WTC11 (cell line): ENCODE results near the gene KSR1. TPM values are rescaled to one million over a fixed set of nuclear protein-coding genes. Genes with fewer than 3 reads are reported as not detected.

Experiments used
- ATAC-seq: fragments of 200-7000 bp; cut with Tn5 transposase; 2 replicates; pipeline ENCODE4 v1.10.0; 2021; ENCODE audit warnings: mild to moderate bottlenecking, moderate library complexity
- CTCF ChIA-PET: fragments of 300-600 bp; sonication (Branson Sonifier 250); formaldehyde crosslinking; loops from one replicate; lab custom pipeline; 2021; ENCODE audit warnings: antibody characterized with exemption; lab: Charles Lee
- POLR2A ChIA-PET: fragments of 350-600 bp; sonication (Branson Sonifier 250); formaldehyde crosslinking; loops from one replicate; lab custom pipeline; 2021; ENCODE audit warnings: antibody characterized with exemption; lab: Charles Lee
- DNase-seq: peaks from one replicate; pipeline ENCODE4 v3.0.0; 2021; ENCODE audit warnings: low spot score
- H3K27ac Mint-ChIP-seq: 2 replicates; pipeline ENCODE4 v1.8.0; 2021; ENCODE audit warnings: mixed read lengths
- H3K27me3 Mint-ChIP-seq: 2 replicates; pipeline ENCODE4 v1.8.0; 2021; ENCODE audit warnings: low read depth, mild to moderate bottlenecking, moderate library complexity, mixed read lengths
- H3K36me3 Mint-ChIP-seq: 2 replicates; pipeline ENCODE4 v1.8.0; 2021; ENCODE audit warnings: mixed read lengths
- H3K4me1 Mint-ChIP-seq: 2 replicates; pipeline ENCODE4 v1.8.0; 2022; ENCODE audit warnings: mixed read lengths
- H3K4me3 Mint-ChIP-seq: 2 replicates; pipeline ENCODE4 v1.8.0; 2021; ENCODE audit warnings: mild to moderate bottlenecking, moderate library complexity, mixed read lengths
- H3K9me3 Mint-ChIP-seq: 2 replicates; pipeline ENCODE4 v1.8.0; 2021; ENCODE audit warnings: mixed read lengths
- AFF4 ChIP-seq: sonication (generic); formaldehyde crosslinking; IDR thresholded peaks from 2 replicates; pipeline ENCODE4 v1.8.1; 2023; ENCODE audit warnings: mild to moderate bottlenecking, missing genetic modification reagents, borderline replicate concordance
- ATF3 ChIP-seq: sonication (generic); formaldehyde crosslinking; conservative IDR thresholded peaks from 2 replicates; pipeline ENCODE4 v1.8.1; 2022; ENCODE audit warnings: mild to moderate bottlenecking, missing genetic modification reagents
- CDX4 ChIP-seq: fragments of 250-450 bp; sonication (Bioruptor Pico); IDR thresholded peaks from 2 replicates; pipeline ENCODE4 v1.9.0; 2021; ENCODE audit warnings: moderate library complexity, mild to moderate bottlenecking, inconsistent platforms, borderline replicate concordance
- E2F5 ChIP-seq: sonication (generic); formaldehyde crosslinking; IDR thresholded peaks from 2 replicates; pipeline ENCODE4 v1.8.1; 2022; ENCODE audit warnings: mild to moderate bottlenecking, moderate library complexity, missing genetic modification reagents
- ETV6 ChIP-seq: sonication (generic); formaldehyde crosslinking; IDR thresholded peaks from 2 replicates; pipeline ENCODE4 v1.8.1; 2022; ENCODE audit warnings: mild to moderate bottlenecking, missing genetic modification reagents
- JUN ChIP-seq: sonication (generic); formaldehyde crosslinking; IDR thresholded peaks from 2 replicates; pipeline ENCODE4 v1.8.0; 2023; ENCODE audit warnings: mild to moderate bottlenecking, missing genetic modification reagents
- MXD4 ChIP-seq: fragments of 250-450 bp; sonication (Bioruptor Pico); IDR thresholded peaks from 2 replicates; pipeline ENCODE4 v1.8.0; 2021; ENCODE audit warnings: mild to moderate bottlenecking, moderate library complexity, borderline replicate concordance
- NFATC4 ChIP-seq: fragments of 250-450 bp; sonication (Bioruptor Pico); IDR thresholded peaks from 2 replicates; pipeline ENCODE4 v1.9.0; 2021; ENCODE audit warnings: mild to moderate bottlenecking
- PREB ChIP-seq: sonication (generic); formaldehyde crosslinking; IDR thresholded peaks from 2 replicates; pipeline ENCODE4 v1.8.1; 2022; ENCODE audit warnings: mild to moderate bottlenecking, missing genetic modification reagents, moderate library complexity, borderline replicate concordance
- PRRX2 ChIP-seq: fragments of 250-450 bp; sonication (Bioruptor Pico); IDR thresholded peaks from 2 replicates; pipeline ENCODE4 v1.8.0; 2021; ENCODE audit warnings: mild to moderate bottlenecking
- SMAD4 ChIP-seq: sonication (generic); formaldehyde crosslinking; IDR thresholded peaks from 2 replicates; pipeline ENCODE4 v1.8.0; 2022; ENCODE audit warnings: mild to moderate bottlenecking, missing genetic modification reagents
- TEAD1 ChIP-seq: sonication (generic); formaldehyde crosslinking; IDR thresholded peaks from 2 replicates; pipeline ENCODE4 v1.8.0; 2022; ENCODE audit warnings: mild to moderate bottlenecking, missing genetic modification reagents
- USF2 ChIP-seq: sonication (generic); formaldehyde crosslinking; IDR thresholded peaks from 2 replicates; pipeline ENCODE4 v1.8.1; 2023; ENCODE audit warnings: mild to moderate bottlenecking, missing genetic modification reagents, moderate library complexity
- ZBTB43 ChIP-seq: sonication (generic); formaldehyde crosslinking; IDR thresholded peaks from 2 replicates; pipeline ENCODE4 v1.8.1; 2023; ENCODE audit warnings: mild to moderate bottlenecking, missing genetic modification reagents
- ZMAT4 ChIP-seq: fragments of 250-450 bp; sonication (Bioruptor Pico); IDR thresholded peaks from 2 replicates; pipeline ENCODE4 v1.9.0; 2021; ENCODE audit warnings: mild to moderate bottlenecking
- ZNF138 ChIP-seq: sonication (generic); formaldehyde crosslinking; conservative IDR thresholded peaks from 2 replicates; pipeline ENCODE4 v1.8.1; 2022; ENCODE audit warnings: mild to moderate bottlenecking, moderate library complexity, missing genetic modification reagents
- ZNF232 ChIP-seq: sonication (generic); formaldehyde crosslinking; IDR thresholded peaks from 2 replicates; pipeline ENCODE4 v1.8.0; 2022; ENCODE audit warnings: mild to moderate bottlenecking, missing genetic modification reagents
- ZNF416 ChIP-seq: fragments of 250-450 bp; sonication (Bioruptor Pico); IDR thresholded peaks from 2 replicates; pipeline ENCODE4 v1.9.0; 2021; ENCODE audit warnings: mild to moderate bottlenecking, inconsistent platforms
- ZNF532 ChIP-seq: fragments of 250-450 bp; sonication (Bioruptor Pico); IDR thresholded peaks from 2 replicates; pipeline ENCODE4 v1.9.0; 2021; ENCODE audit warnings: mild to moderate bottlenecking, borderline replicate concordance
- total RNA-seq: library from RNA; stranded (reverse); gene quantifications from 3 replicates; pipeline ENCODE4 v1.2.3, GENCODE V29; 2021

The KSR1 gene
- total RNA-seq, 1 experiment from 2014 or later = 45.5 TPM

- TF ChIP-seq ZBTB43 = no peak
- TF ChIP-seq USF2 (CRISPR knock-in tag) = no peak
- TF ChIP-seq CDX4 (CRISPR knock-in tag) = no peak
- TF ChIP-seq ZMAT4 (CRISPR knock-in tag) = no peak
- TF ChIP-seq PRRX2 (CRISPR knock-in tag) = no peak
- TF ChIP-seq TEAD1 (CRISPR knock-in tag) = no peak
- TF ChIP-seq NFATC4 = no peak
- TF ChIP-seq AFF4 (CRISPR knock-in tag) = no peak
Observed at GRCh38 chr17:27597783-27598320, 141.6 kb downstream of the KSR1 start (continued).

- DNase-seq (no peak), ATAC-seq (no peak)
- Mint-ChIP-seq H3K36me3 (peaks cover 7% of the 10 kb centered on the region), H3K27me3 (no peaks in the 10 kb centered on the region), H3K4me3 (no peak overlapping the region), H3K9me3 (no peaks in the 10 kb centered on the region), H3K4me1 (peaks cover 7% of the 10 kb centered on the region), H3K27ac (peak overlapping the region; percentile 54; the same call in 1 of the 2 replicates)
- ChIA-PET POLR2A (no interaction called here), CTCF (interaction anchor here (0.8 to 3.0 kb wide), 11 partner anchors 9 to 362 kb away, joined by 3 to 41 read pairs (median 4); partner anchors contain the start of gene KSR1)
- TF ChIP-seq ATF3 (CRISPR knock-in tag) (no peak), MXD4 (CRISPR knock-in tag) (no peak), USF2 (CRISPR knock-in tag) (no peak), ZNF232 (no peak), JUN (no peak), ZNF532 (CRISPR knock-in tag) (no peak), ETV6 (CRISPR knock-in tag) (no peak), PREB (CRISPR knock-in tag) (no peak), PRRX2 (CRISPR knock-in tag) (no peak), ZNF138 (CRISPR knock-in tag) (no peak), ZNF416 (CRISPR knock-in tag) (no peak), E2F5 (no peak), TEAD1 (CRISPR knock-in tag) (no peak), SMAD4 (CRISPR knock-in tag) (no peak)
Observed at GRCh38 chr17:27598337-27599050, 142.2 kb downstream of the KSR1 start.
